ENCODE data around the gene DISC1. TPM values are rescaled to one million over a fixed set of nuclear protein-coding genes. Genes with fewer than 3 reads are reported as not detected.

Gene DISC1
- total RNA-seq, 2 experiments from 2014 or later: 3.5 to 5.0 TPM

DNA sequence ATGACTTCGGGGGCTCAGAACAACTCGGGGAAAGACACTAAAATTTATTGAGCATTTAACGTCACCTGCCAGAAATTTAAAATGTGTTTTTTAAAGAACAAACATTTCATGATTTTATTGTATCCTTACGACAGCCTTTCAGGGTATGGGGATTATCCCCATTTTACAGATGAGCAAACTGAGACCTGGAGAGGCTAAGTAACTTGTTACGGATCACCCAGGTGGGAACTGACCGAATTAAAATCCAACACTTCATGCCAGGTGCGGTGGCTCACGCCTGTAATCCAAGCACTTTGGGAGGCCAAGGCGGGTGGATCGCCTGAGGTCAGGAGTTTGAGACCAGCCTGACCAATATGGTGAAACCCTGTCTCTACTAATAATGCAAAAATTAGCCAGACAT, 50.9 kb downstream of the DISC1 start:
- no peak overlapping the region for H3K4me3 Mint-ChIP-seq
- DNase-seq (no peak), ATAC-seq (no peak)
- intact Hi-C loops (cut with micrococcal nuclease): no loop called here
- POLR2A ChIA-PET: no interaction called here
- peaks cover 22% of the 10 kb centered on the region for H3K4me1 Mint-ChIP-seq (ENCODE audit: low read depth)
- CTCF ChIA-PET: no interaction called here
- TF ChIP-seq, protein P1, sequence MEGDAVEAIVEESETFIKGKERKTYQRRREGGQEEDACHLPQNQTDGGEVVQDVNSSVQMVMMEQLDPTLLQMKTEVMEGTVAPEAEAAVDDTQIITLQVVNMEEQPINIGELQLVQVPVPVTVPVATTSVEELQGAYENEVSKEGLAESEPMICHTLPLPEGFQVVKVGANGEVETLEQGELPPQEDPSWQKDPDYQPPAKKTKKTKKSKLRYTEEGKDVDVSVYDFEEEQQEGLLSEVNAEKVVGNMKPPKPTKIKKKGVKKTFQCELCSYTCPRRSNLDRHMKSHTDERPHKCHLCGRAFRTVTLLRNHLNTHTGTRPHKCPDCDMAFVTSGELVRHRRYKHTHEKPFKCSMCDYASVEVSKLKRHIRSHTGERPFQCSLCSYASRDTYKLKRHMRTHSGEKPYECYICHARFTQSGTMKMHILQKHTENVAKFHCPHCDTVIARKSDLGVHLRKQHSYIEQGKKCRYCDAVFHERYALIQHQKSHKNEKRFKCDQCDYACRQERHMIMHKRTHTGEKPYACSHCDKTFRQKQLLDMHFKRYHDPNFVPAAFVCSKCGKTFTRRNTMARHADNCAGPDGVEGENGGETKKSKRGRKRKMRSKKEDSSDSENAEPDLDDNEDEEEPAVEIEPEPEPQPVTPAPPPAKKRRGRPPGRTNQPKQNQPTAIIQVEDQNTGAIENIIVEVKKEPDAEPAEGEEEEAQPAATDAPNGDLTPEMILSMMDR (IDR thresholded peaks at IDR 0.05): no peak
- H3K27ac Mint-ChIP-seq: no peak overlapping the region
- H3K27me3 Mint-ChIP-seq: no peaks in the 10 kb centered on the region
- no peaks in the 10 kb centered on the region for H3K9me3 Mint-ChIP-seq
- H3K36me3 Mint-ChIP-seq (ENCODE audit: low read depth): no peaks in the 10 kb centered on the region

DNA sequence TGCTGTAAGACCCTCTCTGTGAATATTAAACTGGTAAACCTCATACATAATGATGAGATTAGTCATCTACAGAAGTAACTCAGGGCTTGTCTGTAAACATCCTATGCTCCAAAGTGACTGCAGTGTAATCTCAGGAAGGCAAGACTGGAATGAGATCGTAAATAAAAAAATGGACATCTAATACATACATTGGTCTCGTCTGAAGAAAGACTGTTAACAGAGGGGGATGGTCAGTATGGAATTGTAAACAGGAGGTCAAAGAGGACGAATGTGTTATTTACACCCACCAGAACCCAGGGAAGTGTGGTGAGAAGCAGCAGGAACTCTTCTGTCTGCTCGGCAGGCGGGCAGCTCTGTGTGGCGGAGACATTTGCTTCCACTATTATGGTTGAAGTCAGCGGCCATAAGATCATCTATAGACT, 51.4 kb downstream of the DISC1 start:
- H3K9me3 Mint-ChIP-seq: no peaks in the 10 kb centered on the region
- ATAC-seq: no peak
- CTCF ChIA-PET: no interaction called here
- intact Hi-C loops (cut with micrococcal nuclease): no loop called here
- H3K36me3 Mint-ChIP-seq (ENCODE audit: low read depth): no peaks in the 10 kb centered on the region
- H3K27me3 Mint-ChIP-seq: no peaks in the 10 kb centered on the region
- POLR2A ChIA-PET: no interaction called here
- H3K4me3 Mint-ChIP-seq: no peak overlapping the region
- H3K4me1 Mint-ChIP-seq (ENCODE audit: low read depth): peaks cover 22% of the 10 kb centered on the region
- TF ChIP-seq, protein P1 (IDR thresholded peaks at IDR 0.05): no peak
- DNase-seq: no peak
- no peak overlapping the region for H3K27ac Mint-ChIP-seq

- Mint-ChIP-seq H3K9me3 (no peaks in the 10 kb centered on the region), H3K4me1 (ENCODE audit: low read depth) (peaks cover 18% of the 10 kb centered on the region), H3K4me3 (no peak overlapping the region), H3K27ac (no peak overlapping the region), H3K36me3 (ENCODE audit: low read depth) (no peaks in the 10 kb centered on the region), H3K27me3 (no peaks in the 10 kb centered on the region)
- ATAC-seq (no peak), DNase-seq (no peak)
- ChIA-PET POLR2A (no interaction called here), CTCF (interaction anchor here (1.3 to 1.4 kb wide), 2 partner anchors 13 to 77 kb away, joined by 3 to 4 read pairs; no protein-coding TSS in a partner anchor)
- intact Hi-C loops (cut with micrococcal nuclease): no loop called here
- TF ChIP-seq, protein P1 (IDR thresholded peaks at IDR 0.05): no peak
These were observed 52.5 kb downstream of the DISC1 start for GRCh38 chr1:231679109-231679508.

GRCh38 chr1:231681006-231681405, 54.4 kb downstream of the DISC1 start:
- ATAC-seq: no peak
- DNase-seq: no peak
- ChIA-PET POLR2A (no interaction called here), CTCF (interaction anchor here (1.2 kb wide), 1 partner anchor 14 kb away, joined by 3 read pairs; no protein-coding TSS in a partner anchor)
- Mint-ChIP-seq H3K27me3 (no peaks in the 10 kb centered on the region), H3K27ac (no peak overlapping the region), H3K4me3 (no peak overlapping the region), H3K4me1 (ENCODE audit: low read depth) (peaks cover 2% of the 10 kb centered on the region), H3K9me3 (no peaks in the 10 kb centered on the region), H3K36me3 (ENCODE audit: low read depth) (no peaks in the 10 kb centered on the region)
- intact Hi-C loops (cut with micrococcal nuclease): no loop called here
- TF ChIP-seq, protein P1 (IDR thresholded peaks at IDR 0.05): no peak

DNA sequence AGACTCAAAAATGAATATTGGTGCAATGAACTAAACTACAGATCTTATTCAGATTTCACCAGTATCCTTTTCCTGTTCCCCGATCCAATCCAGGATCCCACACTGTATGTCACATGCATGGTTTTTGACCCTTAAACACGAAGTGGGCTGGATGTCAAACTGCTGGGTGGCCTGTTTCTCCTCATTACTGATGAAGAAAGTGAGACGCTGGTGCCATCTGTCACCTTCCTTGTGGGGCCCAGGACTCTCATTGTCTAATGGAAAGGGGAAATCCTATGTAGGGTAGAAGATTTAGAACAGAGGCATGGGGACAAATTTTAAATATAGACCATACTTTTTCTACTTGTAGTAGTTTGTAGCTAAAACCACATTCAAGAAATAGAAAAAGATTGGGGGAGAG, 56.2 kb downstream of the DISC1 start:
- Mint-ChIP-seq H3K27ac (no peak overlapping the region), H3K36me3 (ENCODE audit: low read depth) (peaks cover 7% of the 10 kb centered on the region), H3K27me3 (no peaks in the 10 kb centered on the region), H3K9me3 (peaks cover 6% of the 10 kb centered on the region), H3K4me1 (ENCODE audit: low read depth) (peaks cover 2% of the 10 kb centered on the region), H3K4me3 (no peak overlapping the region)
- POLR2A ChIA-PET: no interaction called here
- intact Hi-C loops (cut with micrococcal nuclease): no loop called here
- CTCF ChIA-PET: interaction anchor here (1.0 kb wide), 1 partner anchor 74 kb away, joined by 3 read pairs; no protein-coding TSS in a partner anchor
- TF ChIP-seq, protein P1 (IDR thresholded peaks at IDR 0.05): no peak
- DNase-seq: no peak
- no peak for ATAC-seq

Data from activated CD8-positive, alpha-beta T cell treated with anti-CD3 and anti-CD28 coated beads for 36 hours (primary cell).